Mucosa of descending colon (tissue), 3 donors: ENCODE measurements around the gene TFEB. TPM values are rescaled to one million over a fixed set of nuclear protein-coding genes. Genes with fewer than 3 reads are reported as not detected.

Source experiments
- ATAC-seq: fragments of 200-7000 bp; cut with Tn5 transposase; one replicate; pipeline ENCODE4 v1.9.1; 2020; ENCODE audit warnings: mild to moderate bottlenecking, moderate library complexity
- DNase-seq, 3 donors: peaks; one replicate each; pipeline ENCODE4 v3.0.0-alpha.2; 2020
- H3K36me3 ChIP-seq: fragments of 200-600 bp; one replicate; pipeline ENCODE4 v1.8.0; 2021; ENCODE audit warnings: low read depth, mild to moderate bottlenecking
- H3K4me1 ChIP-seq: fragments of 200-600 bp; one replicate; pipeline ENCODE4 v1.8.0; 2021; ENCODE audit warnings: low read depth, mild to moderate bottlenecking
- H3K4me3 ChIP-seq: fragments of 200-600 bp; one replicate; pipeline ENCODE4 v1.8.0; 2021; ENCODE audit warnings: mild to moderate bottlenecking
- H3K9me3 ChIP-seq: fragments of 200-600 bp; one replicate; pipeline ENCODE4 v1.8.0; 2021; ENCODE audit warnings: mild to moderate bottlenecking
- CTCF ChIP-seq: fragments of 200-600 bp; IDR thresholded peaks from one replicate; pipeline ENCODE4 v1.8.0; 2022; ENCODE audit warnings: antibody characterized with exemption, mild to moderate bottlenecking
- intact Hi-C, 2 donors: fragments of 100-400 bp; cut with DNase I in 1 of 2; cut with micrococcal nuclease in 1 of 2; formaldehyde crosslinking; loops; one replicate each; pipeline versions ENCODE4 v1.11.0 to v1.11.1; 2022; cut with DNase I, micrococcal nuclease
- total RNA-seq, 3 donors: library from RNA; stranded (reverse); fragmentation: NEBNext Ultra II Directional in 2 of 3; extraction: Animal tissue kit (Norgen Biotek cat#: 25700) in 2 of 3; gene quantifications; one replicate each; pipeline versions ENCODE4 v1.2.1 to v1.2.4, GENCODE V29; 2021 to 2023
- donor health status: DM: no; HTN: no; CAD: no; lungs with moderate emphysema.
- donor health status: DM: no; HTN: no; CAD: no.
- donor health status: DM: no; HTN: yes; CAD: no.

TFEB gene
- total RNA-seq, 3 donors from 2014 or later = 35.2 to 44.5 (median 40.2) TPM

GRCh38 chr6:41679696-41680095, 55.7 kb downstream of the TFEB start:
- TF ChIP-seq CTCF = no peak

GRCh38 chr6:41678511-41679084, 56.8 kb downstream of the TFEB start:
- TF ChIP-seq CTCF = no peak
- Histone ChIP-seq H3K36me3 (no peaks in the 10 kb centered on the region), H3K4me1 (peaks cover 13% of the 10 kb centered on the region), H3K4me3 (no peak overlapping the region), H3K9me3 (no peaks in the 10 kb centered on the region)
- ATAC-seq (no peak), DNase-seq (no peak)
- intact Hi-C loops = no loop called here

More at GRCh38 chr6:41679696-41680095, 55.7 kb downstream of the TFEB start:
- no peak for DNase-seq
- Histone ChIP-seq H3K9me3 (no peaks in the 10 kb centered on the region), H3K4me1 (peaks cover 13% of the 10 kb centered on the region), H3K36me3 (no peaks in the 10 kb centered on the region), H3K4me3 (no peak overlapping the region)
- no peak for ATAC-seq
- intact Hi-C loops = loop anchor here in 1 of 2 donors (5.0 kb wide), 2 partner anchors 77 to 312 kb away; no protein-coding TSS in a partner anchor

- intact Hi-C loops = no loop called here
- Histone ChIP-seq H3K4me3 (no peak overlapping the region), H3K4me1 (peaks cover 4% of the 10 kb centered on the region), H3K9me3 (no peaks in the 10 kb centered on the region), H3K36me3 (no peaks in the 10 kb centered on the region)
- TF ChIP-seq CTCF = no peak
- DNase-seq = no peak
- ATAC-seq = no peak
Observed at GRCh38 chr6:41677124-41677921, 58.1 kb downstream of the TFEB start.

GRCh38 chr6:41676431-41676830, 59.0 kb downstream of the TFEB start:
- Histone ChIP-seq H3K4me1 (no peaks in the 10 kb centered on the region), H3K4me3 (no peak overlapping the region), H3K36me3 (no peaks in the 10 kb centered on the region), H3K9me3 (no peaks in the 10 kb centered on the region)
- no peak for ATAC-seq
- no peak for TF ChIP-seq CTCF
- no peak for DNase-seq
- intact Hi-C loops = no loop called here

- no peaks in the 10 kb centered on the region for H3K36me3 ChIP-seq
- TF ChIP-seq CTCF = no peak
- no peak for ATAC-seq
- no peak for DNase-seq
- intact Hi-C loops = no loop called here
- H3K4me3 ChIP-seq = no peak overlapping the region
- H3K4me1 ChIP-seq = no peaks in the 10 kb centered on the region
- no peaks in the 10 kb centered on the region for H3K9me3 ChIP-seq
Observed at GRCh38 chr6:41675992-41676391, 59.4 kb downstream of the TFEB start.
